GM06990 (cell line): ENCODE results near the gene GRID1.

Source experiments
- DNase-seq: peaks from one replicate; pipeline ENCODE4 v3.0.0-alpha.2; 2011; ENCODE audit not compliant: insufficient read length; ENCODE audit errors: extremely low read depth
- H3K27me3 ChIP-seq: replicated peaks from 2 replicates; pipeline ENCODE4 v1.6.0; 2011; ENCODE audit warnings: low read length; ENCODE audit not compliant: control insufficient read depth, insufficient read depth
- H3K36me3 ChIP-seq: 2 replicates; pipeline ENCODE4 v1.5.1; 2011; ENCODE audit warnings: low read length; ENCODE audit not compliant: control insufficient read depth, insufficient read depth
- H3K4me3 ChIP-seq: replicated peaks from 2 replicates; pipeline ENCODE4 v1.5.1; 2011; ENCODE audit warnings: low read depth, mild to moderate bottlenecking, control low read depth, low read length
- CTCF ChIP-seq: IDR thresholded peaks from 2 replicates; pipeline ENCODE4 v1.5.1; 2011; ENCODE audit warnings: low read length, control low read depth, mild to moderate bottlenecking, inconsistent platforms; ENCODE audit not compliant: insufficient read depth, poor library complexity, severe bottlenecking

Gene GRID1

GRCh38 chr10:86371116-86371515 lies 4.5 kb upstream of the GRID1 start:
- no peak for TF ChIP-seq CTCF
- Histone ChIP-seq H3K36me3 (no peaks in the 10 kb centered on the region), H3K27me3 (no peaks in the 10 kb centered on the region; the same call in none of the 2 replicates), H3K4me3 (no peak overlapping the region)
- no peak for DNase-seq

- Histone ChIP-seq H3K36me3 (no peaks in the 10 kb centered on the region), H3K27me3 (peaks cover 3% of the 10 kb centered on the region), H3K4me3 (no peak overlapping the region)
- no peak for DNase-seq
- TF ChIP-seq CTCF, result no peak
Measured at GRCh38 chr10:86370006-86370585, 3.5 kb upstream of the GRID1 start.

- H3K36me3 ChIP-seq, result no peaks in the 10 kb centered on the region
- DNase-seq, result no peak
- H3K4me3 ChIP-seq, result no peak overlapping the region
- H3K27me3 ChIP-seq, result peaks cover 10% of the 10 kb centered on the region
- no peak for TF ChIP-seq CTCF
Measured at GRCh38 chr10:86368987-86369386, 2.4 kb upstream of the GRID1 start.

- DNase-seq, result no peak
- H3K4me3 ChIP-seq, result no peak overlapping the region
- H3K36me3 ChIP-seq, result no peaks in the 10 kb centered on the region
- no peak for TF ChIP-seq CTCF
- peaks cover 10% of the 10 kb centered on the region for H3K27me3 ChIP-seq
Measured at GRCh38 chr10:86368046-86368445, 1.5 kb upstream of the GRID1 start.

- TF ChIP-seq CTCF, result no peak
- no peak for DNase-seq
- H3K27me3 ChIP-seq, result peaks cover 10% of the 10 kb centered on the region
- H3K36me3 ChIP-seq, result no peaks in the 10 kb centered on the region
- H3K4me3 ChIP-seq, result no peak overlapping the region
Measured at GRCh38 chr10:86367152-86367951, 757 bp upstream of the GRID1 start.
